Testis (tissue), 2 donors: ENCODE data around the gene CFAP43.

ENCODE experiments used
- CTCF ChIP-seq, 3 experiments: fragments of 450-650 bp in 2 of 3; fragments of 200-600 bp in 1 of 3; sonication (generic) in 1 of 3; IDR thresholded peaks; one replicate each; pipeline ENCODE4 v1.5.1; 2016 to 2019; ENCODE audit warnings: antibody characterized with exemption in 3 of 3, mild to moderate bottlenecking in 2 of 3, moderate library complexity in 1 of 3
- POLR2A ChIP-seq: fragments of 450-650 bp; IDR thresholded peaks from one replicate; pipeline ENCODE4 v1.6.1; 2017; ENCODE audit warnings: antibody characterized with exemption, mild to moderate bottlenecking, moderate library complexity

GRCh38 chr10:104257235-104257634 is 25.1 kb upstream of the CFAP43 start:
- TF ChIP-seq POLR2A: no peak
- TF ChIP-seq CTCF (IDR thresholded peaks at IDR 0.05): no peak
